Vagina (tissue), 2 donors: ENCODE results near the gene ZNF831. TPM values are rescaled to one million over a fixed set of nuclear protein-coding genes. Genes with fewer than 3 reads are reported as not detected.

Source experiments
- DNase-seq, 2 donors: peaks; one replicate each; pipeline ENCODE4 v3.0.0-alpha.2; 2017; ENCODE audit errors: extremely low spot score in 2 of 2
- H3K27ac ChIP-seq: fragments of 200-600 bp; sonication (generic); one replicate; pipeline ENCODE4 v1.5.1; 2019
- H3K27me3 ChIP-seq: fragments of 200-600 bp; sonication (generic); one replicate; pipeline ENCODE4 v1.5.1; 2019
- H3K36me3 ChIP-seq, 2 donors: fragments of 200-600 bp; sonication (generic); one replicate each; pipeline ENCODE4 v1.5.1; 2017 to 2019
- H3K4me1 ChIP-seq: fragments of 200-600 bp; sonication (generic); one replicate; pipeline ENCODE4 v1.5.1; 2019
- H3K4me3 ChIP-seq, 2 donors: fragments of 200-600 bp; sonication (generic); 1 replicate in 1 of 2; 2 replicates in 1 of 2; pipeline ENCODE4 v1.5.1; 2016 to 2019
- H3K9me3 ChIP-seq: fragments of 200-600 bp; sonication (generic); one replicate; pipeline ENCODE4 v1.5.1; 2019
- CTCF ChIP-seq, 3 experiments: fragments of 450-650 bp in 2 of 3; fragments of 200-600 bp in 1 of 3; sonication (generic) in 1 of 3; IDR thresholded peaks; one replicate each; pipeline ENCODE4 v1.5.1; 2017 to 2019; ENCODE audit warnings: antibody characterized with exemption in 3 of 3, mild to moderate bottlenecking in 2 of 3, moderate library complexity in 2 of 3
- POLR2A ChIP-seq, 2 donors: fragments of 450-650 bp; IDR thresholded peaks; one replicate each; pipeline ENCODE4 v1.6.1; 2017; ENCODE audit warnings: antibody characterized with exemption in 2 of 2, mild to moderate bottlenecking in 2 of 2, moderate library complexity in 2 of 2
- POLR2AphosphoS5 ChIP-seq, 2 donors: sonication (generic); formaldehyde crosslinking; IDR thresholded peaks; one replicate each; pipeline ENCODE4 v1.9.0; 2017; ENCODE audit warnings: antibody characterized with exemption in 2 of 2, mild to moderate bottlenecking in 2 of 2, low read depth in 1 of 2; ENCODE audit not compliant: insufficient read depth in 1 of 2
- intact Hi-C: fragments of 100-400 bp; cut with DNase I; formaldehyde crosslinking; loops from one replicate; pipeline ENCODE4 v1.15.1; 2023
- total RNA-seq: library from RNA; depleted of rRNA; stranded (reverse); fragments of >200 nt; gene quantifications from one replicate; pipeline ENCODE4 v1.2.3, GENCODE V29; 2016

The ZNF831 gene
- total RNA-seq, 1 donor from 2014 or later = 2.2 TPM

- intact Hi-C loops = no loop called here
- H3K9me3 ChIP-seq = no peaks in the 10 kb centered on the region
- H3K36me3 ChIP-seq = no peaks in the 10 kb centered on the region
- H3K27ac ChIP-seq = no peak overlapping the region
- no peak for DNase-seq
- H3K27me3 ChIP-seq = no peaks in the 10 kb centered on the region
- no peak for TF ChIP-seq CTCF (IDR thresholded peaks at IDR 0.05)
- TF ChIP-seq POLR2A (IDR thresholded peaks at IDR 0.05) = no peak
- TF ChIP-seq POLR2AphosphoS5 (IDR thresholded peaks at IDR 0.05; ENCODE audit: insufficient read depth in 1 of 2, low read depth in 1 of 2) = no peak
- no peak overlapping the region for H3K4me3 ChIP-seq
- peaks cover 67% of the 10 kb centered on the region for H3K4me1 ChIP-seq
These were observed 14.7 kb upstream of the ZNF831 start for GRCh38 chr20:59148701-59149493.

- no peak overlapping the region for H3K4me3 ChIP-seq
- no peak overlapping the region for H3K27ac ChIP-seq
- H3K36me3 ChIP-seq = no peaks in the 10 kb centered on the region
- no peaks in the 10 kb centered on the region for H3K9me3 ChIP-seq
- TF ChIP-seq POLR2AphosphoS5 (IDR thresholded peaks at IDR 0.05; ENCODE audit: insufficient read depth in 1 of 2, low read depth in 1 of 2) (peak in 1 of 2 donors; percentile 53), CTCF (IDR thresholded peaks at IDR 0.05) (no peak)
- no peaks in the 10 kb centered on the region for H3K27me3 ChIP-seq
- intact Hi-C loops = no loop called here
- DNase-seq = peak in 1 of 2 donors; percentile 74
- peaks cover 77% of the 10 kb centered on the region for H3K4me1 ChIP-seq
These were observed 13.7 kb upstream of the ZNF831 start for GRCh38 chr20:59149678-59150504.

GRCh38 chr20:59150821-59151251, 12.8 kb upstream of the ZNF831 start:
- no peaks in the 10 kb centered on the region for H3K27me3 ChIP-seq
- peak in 1 of 2 donors; percentile 90 for DNase-seq
- no peak overlapping the region for H3K27ac ChIP-seq
- intact Hi-C loops = no loop called here
- peaks cover 73% of the 10 kb centered on the region for H3K4me1 ChIP-seq
- H3K4me3 ChIP-seq = no peak overlapping the region
- TF ChIP-seq CTCF (IDR thresholded peaks at IDR 0.05) (no peak), POLR2A (IDR thresholded peaks at IDR 0.05) (no peak), POLR2AphosphoS5 (IDR thresholded peaks at IDR 0.05; ENCODE audit: insufficient read depth in 1 of 2, low read depth in 1 of 2) (no peak)
- no peaks in the 10 kb centered on the region for H3K36me3 ChIP-seq
- no peaks in the 10 kb centered on the region for H3K9me3 ChIP-seq

- H3K9me3 ChIP-seq = no peaks in the 10 kb centered on the region
- no peaks in the 10 kb centered on the region for H3K27me3 ChIP-seq
- no peaks in the 10 kb centered on the region for H3K36me3 ChIP-seq
- intact Hi-C loops = no loop called here
- no peak overlapping the region for H3K27ac ChIP-seq
- H3K4me1 ChIP-seq = peaks cover 68% of the 10 kb centered on the region
- no peak overlapping the region for H3K4me3 ChIP-seq
- TF ChIP-seq CTCF (IDR thresholded peaks at IDR 0.05) (no peak), POLR2AphosphoS5 (IDR thresholded peaks at IDR 0.05; ENCODE audit: insufficient read depth in 1 of 2, low read depth in 1 of 2) (no peak), POLR2A (IDR thresholded peaks at IDR 0.05) (no peak)
- DNase-seq = no peak
These were observed 12.2 kb upstream of the ZNF831 start for GRCh38 chr20:59151391-59151790.
